HEK293T (cell line): ENCODE data around the gene RELCH.

Source experiments
- CTCF ChIA-PET: fragments of 350-600 bp; formaldehyde crosslinking; extraction: SDS; loops from one replicate; lab custom pipeline; 2021; ENCODE audit warnings: antibody characterized with exemption, inconsistent platforms; lab: Yijun Ruan, JAX
- POLR2A ChIA-PET: fragments of 350-600 bp; formaldehyde crosslinking; extraction: SDS; loops from one replicate; lab custom pipeline; 2020; ENCODE audit warnings: antibody characterized with exemption, inconsistent platforms; lab: Yijun Ruan, JAX
- DNase-seq: peaks from one replicate; pipeline ENCODE4 v3.0.0; 2012; ENCODE audit warnings: mixed read lengths; ENCODE audit errors: extremely low spot score
- ARNT ChIP-seq: fragments of 450-650 bp; IDR thresholded peaks from 2 replicates; pipeline ENCODE4 v1.6.1; 2017; ENCODE audit warnings: mild to moderate bottlenecking
- BHLHE40 ChIP-seq: fragments of 450-650 bp; IDR thresholded peaks from 2 replicates; pipeline ENCODE4 v1.6.1; 2016; ENCODE audit warnings: mild to moderate bottlenecking, moderate library complexity, borderline replicate concordance
- CTBP1 ChIP-seq: fragments of 450-650 bp; IDR thresholded peaks from 2 replicates; pipeline ENCODE4 v1.6.1; 2016; ENCODE audit warnings: borderline replicate concordance
- ELF4 ChIP-seq: fragments of 450-650 bp; IDR thresholded peaks from 2 replicates; pipeline ENCODE4 v1.6.1; 2017; ENCODE audit warnings: antibody characterized with exemption
- FOXA1 ChIP-seq: fragments of 450-650 bp; IDR thresholded peaks from 2 replicates; pipeline ENCODE4 v1.6.1; 2016; ENCODE audit warnings: mild to moderate bottlenecking
- FOXK2 ChIP-seq: fragments of 450-650 bp; IDR thresholded peaks from 2 replicates; pipeline ENCODE4 v1.6.1; 2016; ENCODE audit warnings: mild to moderate bottlenecking
- FOXM1 ChIP-seq: fragments of 450-650 bp; IDR thresholded peaks from 2 replicates; pipeline ENCODE4 v1.6.1; 2017; ENCODE audit warnings: mild to moderate bottlenecking, borderline replicate concordance
- HDGF ChIP-seq: fragments of 450-650 bp; IDR thresholded peaks from 2 replicates; pipeline ENCODE4 v1.6.1; 2017; ENCODE audit warnings: antibody characterized with exemption, borderline replicate concordance
- L3MBTL2 ChIP-seq: fragments of 450-650 bp; conservative IDR thresholded peaks from 2 replicates; pipeline ENCODE4 v1.6.1; 2016; ENCODE audit warnings: mild to moderate bottlenecking
- LEF1 ChIP-seq: fragments of 450-650 bp; IDR thresholded peaks from 2 replicates; pipeline ENCODE4 v1.6.1; 2017; ENCODE audit warnings: mild to moderate bottlenecking, borderline replicate concordance
- NFRKB ChIP-seq: fragments of 450-650 bp; IDR thresholded peaks from 2 replicates; pipeline ENCODE4 v1.6.1; 2016; ENCODE audit warnings: mild to moderate bottlenecking, moderate library complexity
- PKNOX1 ChIP-seq: fragments of 450-650 bp; IDR thresholded peaks from 2 replicates; pipeline ENCODE4 v1.6.1; 2016
- SP1 ChIP-seq: fragments of 450-650 bp; IDR thresholded peaks from 2 replicates; pipeline ENCODE4 v1.6.1; 2017
- SUZ12 ChIP-seq: fragments of 450-650 bp; IDR thresholded peaks from 2 replicates; pipeline ENCODE4 v1.6.1; 2016; ENCODE audit warnings: mild to moderate bottlenecking
- TARDBP ChIP-seq: fragments of 450-650 bp; IDR thresholded peaks from 2 replicates; pipeline ENCODE4 v1.6.1; 2016
- ZNF384 ChIP-seq: fragments of 450-650 bp; IDR thresholded peaks from 2 replicates; pipeline ENCODE4 v1.6.1; 2016

The RELCH gene

GRCh38 chr18:62339106-62339988 lies 152.3 kb downstream of the RELCH start:
- ChIA-PET CTCF (no interaction called here), POLR2A (no interaction called here)
- no peak for DNase-seq

GRCh38 chr18:62340996-62341395 lies 153.9 kb downstream of the RELCH start:
- TF ChIP-seq NFRKB (no peak), PKNOX1 (no peak), FOXM1 (no peak), LEF1 (no peak), ARNT (no peak), SUZ12 (no peak), L3MBTL2 (no peak), CTBP1 (no peak), SP1 (no peak), ELF4 (no peak), FOXK2 (no peak), FOXA1 (no peak), ZNF384 (no peak), TARDBP (no peak), HDGF (no peak), BHLHE40 (no peak)
- no peak for DNase-seq
- ChIA-PET POLR2A (no interaction called here), CTCF (no interaction called here)

More at GRCh38 chr18:62339106-62339988, 152.3 kb downstream of the RELCH start:
- TF ChIP-seq NFRKB = no peak
- TF ChIP-seq ARNT = no peak
- TF ChIP-seq BHLHE40 = no peak
- TF ChIP-seq HDGF = no peak
- TF ChIP-seq LEF1 = no peak
- TF ChIP-seq TARDBP = no peak
- no peak for TF ChIP-seq FOXK2
- TF ChIP-seq PKNOX1 = no peak

- no peak for DNase-seq
- ChIA-PET POLR2A (no interaction called here), CTCF (no interaction called here)
- TF ChIP-seq NFRKB (no peak), L3MBTL2 (no peak), FOXM1 (no peak), SUZ12 (no peak), ARNT (no peak), LEF1 (no peak), BHLHE40 (no peak), CTBP1 (no peak), ZNF384 (no peak), FOXK2 (no peak), TARDBP (no peak)
Measured at GRCh38 chr18:62341473-62341872, 154.4 kb downstream of the RELCH start.

- DNase-seq = no peak
- ChIA-PET CTCF (interaction anchor here (0.9 kb wide), 1 partner anchor 13 kb away, joined by 3 read pairs; no protein-coding TSS in a partner anchor), POLR2A (no interaction called here)
- TF ChIP-seq BHLHE40 = no peak
- TF ChIP-seq SP1 = no peak
- TF ChIP-seq ARNT = no peak
- no peak for TF ChIP-seq FOXA1
Measured at GRCh38 chr18:62342884-62343283, 155.8 kb downstream of the RELCH start.

- ChIA-PET POLR2A (no interaction called here), CTCF (interaction anchor here (0.9 kb wide), 1 partner anchor 14 kb away, joined by 3 read pairs; no protein-coding TSS in a partner anchor)
- DNase-seq = no peak
- TF ChIP-seq FOXM1 (no peak), ELF4 (no peak), HDGF (no peak), ARNT (no peak), SUZ12 (no peak), CTBP1 (no peak), PKNOX1 (no peak), TARDBP (no peak), BHLHE40 (no peak), ZNF384 (no peak), NFRKB (no peak), FOXK2 (no peak), LEF1 (no peak), FOXA1 (no peak), SP1 (no peak)
Measured at GRCh38 chr18:62343316-62343715, 156.3 kb downstream of the RELCH start.

GRCh38 chr18:62345909-62346308 lies 158.9 kb downstream of the RELCH start:
- DNase-seq = no peak
- ChIA-PET CTCF (no interaction called here), POLR2A (no interaction called here)
- no peak for TF ChIP-seq NFRKB
